ENCODE results near the gene TNNI3. TPM values are rescaled to one million over a fixed set of nuclear protein-coding genes. Genes with fewer than 3 reads are reported as not detected.

The TNNI3 gene
- polyA plus RNA-seq, 4 donors = 0.59 to 39.7 (median 1.5) TPM

DNA sequence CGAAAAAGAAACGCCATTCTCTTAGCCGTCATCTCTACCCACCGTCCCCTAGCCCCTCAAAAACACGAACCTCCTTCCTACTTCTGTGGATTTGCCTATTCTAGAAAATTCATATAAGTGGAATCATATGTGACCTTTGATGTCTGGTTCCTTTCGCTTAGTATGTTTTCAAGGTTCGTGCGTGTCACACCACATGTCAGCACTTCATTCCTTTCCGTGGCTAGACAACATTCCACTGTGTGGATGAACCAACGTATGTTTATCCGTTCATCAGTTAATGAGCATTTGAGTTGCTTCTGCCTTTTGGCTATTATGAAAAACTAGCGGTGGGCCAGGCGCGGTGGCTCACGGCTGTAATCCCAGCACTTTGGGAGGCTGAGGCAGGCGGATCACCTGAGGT, 26.1 kb downstream of the TNNI3 start:
- no peaks in the 10 kb centered on the region for H3K36me3 ChIP-seq (ENCODE audit: control insufficient read depth in 3 of 3, insufficient read depth in 2 of 3, low read depth in 1 of 3, low read length in 3 of 3)
- no peaks in the 10 kb centered on the region for H3K4me1 ChIP-seq (ENCODE audit: control insufficient read depth in 3 of 3, insufficient read depth in 2 of 3, low read depth in 1 of 3, low read length in 2 of 3)
- no peak overlapping the region for H3K27ac ChIP-seq (ENCODE audit: low read depth in 1 of 3, low read length in 2 of 3)
- no peak overlapping the region for H3K4me3 ChIP-seq (ENCODE audit: low read depth in 1 of 3, low read length in 3 of 3)
- peaks cover 0 to 3% (median 0%) of the 10 kb centered on the region in 3 donors for H3K27me3 ChIP-seq (ENCODE audit: control insufficient read depth in 3 of 3, insufficient read depth in 3 of 3, low read length in 3 of 3)
- 83 to 87% (median 86%) methylated on average over 16 of the region's 16 CpGs for WGBS, 3 donors
- H3K9me3 ChIP-seq (ENCODE audit: control insufficient read depth in 2 of 2, insufficient read depth in 1 of 2, low read depth in 1 of 2, low read length in 1 of 2) = no peaks in the 10 kb centered on the region
- FAIRE-seq = no peak
- DNase-seq = no peak

GRCh38 chr19:55119053-55119452, 38.5 kb downstream of the TNNI3 start:
- H3K9me3 ChIP-seq (ENCODE audit: control insufficient read depth in 2 of 2, insufficient read depth in 1 of 2, low read depth in 1 of 2, low read length in 1 of 2) = no peaks in the 10 kb centered on the region
- no peak overlapping the region for H3K4me3 ChIP-seq (ENCODE audit: low read depth in 1 of 3, low read length in 3 of 3)
- peaks cover 0 to 9% (median 2%) of the 10 kb centered on the region in 3 donors for H3K27me3 ChIP-seq (ENCODE audit: control insufficient read depth in 3 of 3, insufficient read depth in 3 of 3, low read length in 3 of 3)
- WGBS, 3 donors = 74 to 80% (median 78%) methylated on average over 14 of the region's 14 CpGs
- no peak for FAIRE-seq
- no peak for DNase-seq
- peaks cover 0 to 9% (median 0%) of the 10 kb centered on the region in 3 donors for H3K36me3 ChIP-seq (ENCODE audit: control insufficient read depth in 3 of 3, insufficient read depth in 2 of 3, low read depth in 1 of 3, low read length in 3 of 3)
- peaks cover 9% of the 10 kb centered on the region in 3 donors for H3K4me1 ChIP-seq (ENCODE audit: control insufficient read depth in 3 of 3, insufficient read depth in 2 of 3, low read depth in 1 of 3, low read length in 2 of 3)
- H3K27ac ChIP-seq (ENCODE audit: low read depth in 1 of 3, low read length in 2 of 3) = peak overlapping the region in 1 of 3 donors; percentile 7

DNA sequence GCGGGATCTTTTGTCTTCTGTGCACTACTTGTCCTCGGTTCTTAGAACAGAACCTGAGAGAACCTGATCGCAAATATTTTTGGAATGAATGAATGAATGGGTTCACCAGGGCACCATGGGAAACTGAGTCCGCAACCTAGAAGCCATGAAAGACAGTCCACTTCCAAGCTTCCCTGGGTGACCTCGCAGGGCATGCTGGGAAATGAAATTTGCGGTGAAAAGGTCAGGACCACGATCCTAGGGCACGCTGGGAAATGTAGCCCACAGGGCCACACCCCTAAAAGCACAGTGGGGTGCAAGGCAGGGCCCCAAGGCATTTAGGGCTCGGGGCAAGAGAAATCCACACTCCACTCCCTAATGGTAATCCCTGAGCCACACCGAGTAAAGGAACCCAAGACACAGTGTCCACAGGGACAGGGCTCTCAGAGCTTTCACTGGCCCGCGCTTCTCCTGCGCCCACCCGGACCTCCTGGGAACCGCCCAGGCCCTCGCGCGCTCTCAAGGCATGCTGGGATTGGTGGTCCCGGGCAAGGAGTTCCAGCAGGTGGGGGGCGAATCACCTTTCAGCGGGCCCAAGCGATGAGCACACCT, 39.0 kb downstream of the TNNI3 start:
- 23 to 38% (median 36%) methylated on average over 22 of the region's 22 CpGs for WGBS, 3 donors
- no peak for FAIRE-seq
- Histone ChIP-seq H3K27me3 (ENCODE audit: control insufficient read depth in 3 of 3, insufficient read depth in 3 of 3, low read length in 3 of 3) (peaks cover 0 to 6% (median 2%) of the 10 kb centered on the region in 3 donors), H3K9me3 (ENCODE audit: control insufficient read depth in 2 of 2, insufficient read depth in 1 of 2, low read depth in 1 of 2, low read length in 1 of 2) (no peaks in the 10 kb centered on the region), H3K4me1 (ENCODE audit: control insufficient read depth in 3 of 3, insufficient read depth in 2 of 3, low read depth in 1 of 3, low read length in 2 of 3) (peaks cover 9 to 15% (median 9%) of the 10 kb centered on the region in 3 donors), H3K4me3 (ENCODE audit: low read depth in 1 of 3, low read length in 3 of 3) (peak overlapping the region in 2 of 3 donors; percentile 49 to 73), H3K36me3 (ENCODE audit: control insufficient read depth in 3 of 3, insufficient read depth in 2 of 3, low read depth in 1 of 3, low read length in 3 of 3) (peaks cover 0 to 12% (median 0%) of the 10 kb centered on the region in 3 donors), H3K27ac (ENCODE audit: low read depth in 1 of 3, low read length in 2 of 3) (peak overlapping the region; percentile 7 to 74 (median 8))
- DNase-seq = peak; percentile 56 to 75

DNA sequence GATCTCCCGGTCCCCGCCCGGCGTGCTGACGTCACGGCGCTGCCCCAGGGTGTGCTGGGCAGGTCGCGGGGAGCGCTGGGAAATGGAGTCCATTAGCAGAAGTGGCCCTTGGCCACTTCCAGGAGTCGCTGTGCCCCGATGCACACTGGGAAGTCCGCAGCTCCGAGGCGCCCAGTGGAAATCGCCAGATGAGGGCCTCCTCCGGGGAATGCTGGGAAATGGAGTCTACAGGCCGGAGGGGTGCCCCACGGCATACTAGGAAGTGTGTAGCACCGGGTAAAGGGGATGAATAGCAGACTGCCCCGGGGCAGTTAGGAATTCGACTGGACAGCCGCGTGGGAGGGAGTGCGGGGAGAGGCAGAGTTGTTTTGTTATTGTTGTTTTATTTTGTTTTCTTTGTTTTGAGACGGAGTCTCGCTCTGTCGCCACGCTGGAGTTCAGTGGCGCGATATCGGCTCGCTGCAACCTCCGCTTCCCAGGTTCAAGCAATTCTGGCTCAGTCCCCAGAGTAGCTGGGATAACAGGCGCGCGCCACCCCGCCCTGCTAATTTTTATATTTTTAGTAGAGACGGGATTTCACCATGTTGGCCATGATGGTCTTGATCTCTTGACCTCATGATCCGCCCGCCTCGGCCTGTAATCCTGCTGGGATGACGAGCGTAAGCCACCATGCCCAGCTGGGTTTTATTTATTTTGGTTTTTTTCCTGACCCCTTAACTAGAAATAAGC, 39.7 kb downstream of the TNNI3 start:
- H3K9me3 ChIP-seq (ENCODE audit: control insufficient read depth in 2 of 2, insufficient read depth in 1 of 2, low read depth in 1 of 2, low read length in 1 of 2) = no peaks in the 10 kb centered on the region
- H3K4me1 ChIP-seq (ENCODE audit: control insufficient read depth in 3 of 3, insufficient read depth in 2 of 3, low read depth in 1 of 3, low read length in 2 of 3) = peaks cover 9 to 22% (median 14%) of the 10 kb centered on the region in 3 donors
- peaks cover 0 to 18% (median 0%) of the 10 kb centered on the region in 3 donors for H3K36me3 ChIP-seq (ENCODE audit: control insufficient read depth in 3 of 3, insufficient read depth in 2 of 3, low read depth in 1 of 3, low read length in 3 of 3)
- peaks cover 0 to 3% (median 0%) of the 10 kb centered on the region in 3 donors for H3K27me3 ChIP-seq (ENCODE audit: control insufficient read depth in 3 of 3, insufficient read depth in 3 of 3, low read length in 3 of 3)
- H3K4me3 ChIP-seq (ENCODE audit: low read depth in 1 of 3, low read length in 3 of 3) = peak overlapping the region; percentile 30 to 73 (median 65)
- WGBS, 3 donors = 0 to 1% (median 1%) methylated on average over 37 to 44 of the region's 44 CpGs
- FAIRE-seq (no peak), DNase-seq (peak; percentile 99)
- H3K27ac ChIP-seq (ENCODE audit: low read depth in 1 of 3, low read length in 2 of 3) = peak overlapping the region; percentile 8 to 74 (median 59)

- H3K27ac ChIP-seq (ENCODE audit: low read depth in 1 of 3, low read length in 2 of 3) = peak within 1 kb of the TSS; percentile 56 to 91 (median 74)
These were observed 40.5 kb downstream of the TNNI3 start, which contains the start of gene PPP1R12C for GRCh38 chr19:55116859-55117662. Gene PPP1R12C, minus strand, starts transcription at chr19:55117637. Its CDS starts 94 bp downstream, at chr19:55117543.

GRCh38 chr19:55116232-55116858, 41.2 kb downstream of the TNNI3 start:
- Histone ChIP-seq H3K27ac (ENCODE audit: low read depth in 1 of 3, low read length in 2 of 3) (peak overlapping the region; percentile 56 to 91 (median 59)), H3K4me3 (ENCODE audit: low read depth in 1 of 3, low read length in 3 of 3) (peak overlapping the region; percentile 65 to 90 (median 66)), H3K27me3 (ENCODE audit: control insufficient read depth in 3 of 3, insufficient read depth in 3 of 3, low read length in 3 of 3) (no peaks in the 10 kb centered on the region), H3K9me3 (ENCODE audit: control insufficient read depth in 2 of 2, insufficient read depth in 1 of 2, low read depth in 1 of 2, low read length in 1 of 2) (no peaks in the 10 kb centered on the region), H3K4me1 (ENCODE audit: control insufficient read depth in 3 of 3, insufficient read depth in 2 of 3, low read depth in 1 of 3, low read length in 2 of 3) (peaks cover 9 to 22% (median 14%) of the 10 kb centered on the region in 3 donors), H3K36me3 (ENCODE audit: control insufficient read depth in 3 of 3, insufficient read depth in 2 of 3, low read depth in 1 of 3, low read length in 3 of 3) (peaks cover 0 to 33% (median 8%) of the 10 kb centered on the region in 3 donors)
- 1 to 2% (median 2%) methylated on average over 25 of the region's 25 CpGs for WGBS, 3 donors
- FAIRE-seq (no peak), DNase-seq (peak; percentile 50 to 57)

More at GRCh38 chr19:55116859-55117662, 40.5 kb downstream of the TNNI3 start, which contains the start of gene PPP1R12C:
- H3K36me3 ChIP-seq (ENCODE audit: control insufficient read depth in 3 of 3, insufficient read depth in 2 of 3, low read depth in 1 of 3, low read length in 3 of 3) = peaks cover 0 to 26% (median 5%) of the 10 kb centered on the region in 3 donors
- FAIRE-seq = no peak
- WGBS, 3 donors = 1 to 7% (median 1%) methylated on average over 16 to 97 of the region's 97 CpGs
- DNase-seq = peak in 1 of 2 donors; percentile 62
- H3K4me3 ChIP-seq (ENCODE audit: low read depth in 1 of 3, low read length in 3 of 3) = peak within 1 kb of the TSS; percentile 65 to 90 (median 73)
- H3K27me3 ChIP-seq (ENCODE audit: control insufficient read depth in 3 of 3, insufficient read depth in 3 of 3, low read length in 3 of 3) = no peaks in the 10 kb centered on the region
- H3K9me3 ChIP-seq (ENCODE audit: control insufficient read depth in 2 of 2, insufficient read depth in 1 of 2, low read depth in 1 of 2, low read length in 1 of 2) = no peaks in the 10 kb centered on the region
- H3K4me1 ChIP-seq (ENCODE audit: control insufficient read depth in 3 of 3, insufficient read depth in 2 of 3, low read depth in 1 of 3, low read length in 2 of 3) = peaks cover 9 to 22% (median 14%) of the 10 kb centered on the region in 3 donors

GRCh38 chr19:55115446-55116065, 42.0 kb downstream of the TNNI3 start:
- WGBS, 3 donors = 54 to 65% (median 65%) methylated on average over 13 of the region's 13 CpGs
- Histone ChIP-seq H3K4me1 (ENCODE audit: control insufficient read depth in 3 of 3, insufficient read depth in 2 of 3, low read depth in 1 of 3, low read length in 2 of 3) (peaks cover 9 to 22% (median 14%) of the 10 kb centered on the region in 3 donors), H3K27ac (ENCODE audit: low read depth in 1 of 3, low read length in 2 of 3) (peak overlapping the region in 2 of 3 donors; percentile 40 to 91), H3K4me3 (ENCODE audit: low read depth in 1 of 3, low read length in 3 of 3) (peak overlapping the region in 2 of 3 donors; percentile 65 to 66), H3K9me3 (ENCODE audit: control insufficient read depth in 2 of 2, insufficient read depth in 1 of 2, low read depth in 1 of 2, low read length in 1 of 2) (no peaks in the 10 kb centered on the region), H3K36me3 (ENCODE audit: control insufficient read depth in 3 of 3, insufficient read depth in 2 of 3, low read depth in 1 of 3, low read length in 3 of 3) (peaks cover 0 to 34% (median 8%) of the 10 kb centered on the region in 3 donors), H3K27me3 (ENCODE audit: control insufficient read depth in 3 of 3, insufficient read depth in 3 of 3, low read length in 3 of 3) (no peaks in the 10 kb centered on the region)
- FAIRE-seq (no peak), DNase-seq (no peak)
